Islet of Langerhans (tissue), 1 donor: ENCODE measurements around the gene S100P.
A peak's percentile ranks its signal among the peaks of the same experiment; 100 is the strongest.
"Not testable (repeated sequence)": the region's sequence is repeated elsewhere in the genome, so short reads cannot be mapped to it uniquely, and the experiment has no call there.

Experiments used
- FAIRE-seq: peaks from one replicate; lab custom pipeline; 2011; peaks lifted over from hg19 to GRCh38; lab: Jason Lieb, UNC

S100P gene

DNA sequence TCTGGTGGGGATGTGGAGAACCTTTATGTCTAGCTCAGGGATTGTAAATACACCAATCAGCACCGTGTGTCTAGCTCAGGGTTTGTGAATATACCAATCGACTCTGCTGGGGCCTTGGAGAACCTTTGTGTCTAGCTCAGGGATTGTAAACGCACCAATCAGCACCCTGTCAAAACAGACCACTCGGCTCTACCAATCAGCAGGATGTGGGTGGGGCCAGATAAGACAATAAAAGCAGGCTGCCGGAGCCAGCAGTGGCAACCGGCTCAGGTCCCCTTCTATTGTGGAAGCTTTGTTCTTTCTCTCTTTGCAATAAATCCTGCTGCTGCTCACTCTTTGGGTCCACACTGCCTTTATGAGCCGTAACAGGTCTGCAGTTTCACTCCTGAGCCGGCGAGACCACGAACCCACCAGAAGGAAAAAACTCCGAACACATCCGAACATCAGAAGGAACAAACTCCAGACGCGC lies 20.5 kb upstream of the S100P start:
- not testable (repeated sequence) for FAIRE-seq

DNA sequence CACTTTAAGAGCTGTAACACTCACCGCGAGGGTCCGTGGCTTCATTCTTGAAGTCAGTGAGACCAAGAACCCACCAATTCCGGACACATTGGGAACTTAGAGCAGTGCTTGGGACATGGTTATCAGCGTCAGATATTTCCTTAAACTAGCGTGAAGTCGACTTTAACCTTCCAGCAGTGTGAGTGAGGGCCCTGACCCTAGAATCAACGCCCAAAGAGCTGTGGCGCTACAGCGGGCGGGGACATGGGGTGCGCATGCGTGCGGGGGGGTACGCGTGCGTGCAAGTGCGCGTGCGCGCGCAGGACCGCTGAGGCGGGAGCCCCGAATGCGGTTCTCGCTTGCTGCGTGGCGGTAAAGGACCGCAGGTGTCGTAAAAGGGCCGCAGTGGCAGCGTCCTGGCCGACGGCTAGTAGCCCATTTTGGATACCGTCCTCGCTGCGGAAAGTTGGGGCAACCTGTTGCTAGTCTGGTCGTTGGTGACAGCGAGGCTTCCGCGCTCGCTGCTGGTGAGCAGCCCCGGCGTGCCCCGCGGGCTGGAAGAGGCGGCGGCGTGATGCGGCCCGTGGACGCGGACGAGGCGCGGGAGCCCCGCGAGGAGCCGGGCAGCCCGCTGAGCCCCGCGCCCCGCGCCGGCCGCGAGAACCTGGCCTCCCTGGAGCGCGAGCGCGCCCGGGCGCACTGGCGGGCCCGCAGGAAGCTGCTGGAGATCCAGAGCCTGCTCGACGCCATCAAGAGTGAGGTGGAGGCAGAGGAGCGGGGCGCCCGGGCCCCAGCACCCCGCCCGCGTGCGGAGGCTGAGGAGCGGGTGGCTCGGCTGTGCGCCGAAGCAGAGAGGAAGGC lies 19.8 kb upstream of the S100P start:
- peak; percentile 30 for FAIRE-seq

DNA sequence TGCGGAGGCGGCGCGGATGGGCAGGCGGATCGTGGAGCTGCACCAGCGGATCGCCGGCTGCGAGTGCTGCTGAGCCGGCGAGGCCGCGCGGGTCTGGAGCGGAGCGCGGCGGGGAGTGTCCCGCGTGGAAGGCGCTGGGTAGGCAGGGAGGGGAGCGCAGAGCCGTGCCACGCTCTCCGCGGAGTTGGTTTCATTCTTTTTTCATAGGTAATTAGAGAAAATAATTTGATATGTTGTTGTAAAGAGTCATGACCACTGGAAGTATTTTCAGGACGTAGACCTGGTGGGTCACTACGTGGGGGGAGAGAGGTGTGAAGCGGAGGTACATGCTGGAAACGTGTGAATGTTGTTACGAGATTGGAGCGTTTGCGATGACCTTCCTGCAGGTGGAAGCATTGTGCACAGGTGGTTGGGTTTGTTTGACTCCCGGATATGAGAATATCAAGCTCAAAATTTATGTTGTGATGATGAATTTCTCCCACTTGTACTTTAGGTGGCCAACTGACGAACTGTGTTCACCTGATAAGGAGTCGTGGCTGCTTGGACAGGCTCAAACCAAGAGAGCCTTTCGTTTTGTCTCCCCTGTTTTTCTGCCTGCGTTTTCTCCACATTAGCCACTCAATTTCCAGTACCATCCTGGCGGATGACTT lies 19.1 kb upstream of the S100P start:
- peak; percentile 91 for FAIRE-seq

- no peak for FAIRE-seq
These were observed 16.7 kb upstream of the S100P start for GRCh38 chr4:6676722-6677558.

DNA sequence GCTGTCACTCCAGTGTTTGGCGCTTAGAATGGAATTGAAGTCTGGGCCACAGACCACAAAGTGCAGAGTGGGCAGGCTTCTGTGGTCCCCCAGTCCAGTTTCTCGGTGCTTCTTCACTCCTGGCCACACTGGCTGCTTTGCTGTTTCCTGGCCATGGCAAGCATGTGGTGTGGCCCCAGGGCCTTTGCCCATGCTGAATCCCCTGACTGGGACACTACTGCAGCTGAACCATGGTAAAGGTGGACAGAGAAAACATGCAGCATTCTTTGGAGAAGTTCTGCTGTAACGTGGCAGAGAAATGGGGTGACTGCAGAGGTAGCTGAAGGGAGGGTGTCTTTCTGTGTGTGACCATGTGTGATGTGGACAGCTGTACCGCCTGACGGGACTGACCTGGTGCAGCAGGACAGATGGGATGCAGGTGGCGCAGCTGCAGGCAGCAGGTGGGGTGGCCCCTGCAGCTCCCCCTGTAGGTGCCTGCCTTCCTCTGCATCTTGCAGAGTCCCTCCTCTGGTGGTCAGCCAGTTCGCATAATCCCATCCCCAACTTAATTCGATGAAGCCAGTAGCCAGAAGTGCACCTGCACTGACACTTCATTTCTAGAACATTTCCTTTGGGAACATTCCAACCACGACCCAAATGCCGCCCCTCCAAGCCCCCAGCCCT lies 13.2 kb upstream of the S100P start:
- no peak for FAIRE-seq

- no peak for FAIRE-seq
These were observed 12.5 kb upstream of the S100P start for GRCh38 chr4:6681191-6681590.

- FAIRE-seq = no peak
These were observed 10.7 kb upstream of the S100P start for GRCh38 chr4:6682862-6683590.

DNA sequence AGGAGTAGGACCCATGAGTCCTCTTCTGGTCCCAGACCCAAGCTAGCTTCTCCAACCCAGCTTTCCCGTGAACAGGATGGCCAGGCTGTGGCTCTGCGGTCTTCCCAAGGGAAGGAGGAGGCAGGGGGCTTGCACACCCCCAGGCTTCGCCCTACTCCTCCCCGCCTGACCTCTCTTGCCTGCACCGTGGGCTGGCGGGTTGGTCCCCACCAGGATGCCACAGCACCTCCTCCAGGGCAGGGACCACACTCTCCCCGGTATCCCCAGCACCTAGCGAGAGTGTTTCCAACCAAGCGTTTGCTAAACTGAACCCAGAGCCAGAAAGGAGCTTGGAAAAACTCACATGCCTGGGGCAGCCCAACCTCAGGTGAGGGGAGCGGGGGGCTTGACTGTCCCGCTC lies 9.0 kb upstream of the S100P start:
- FAIRE-seq = no peak

- no peak for FAIRE-seq
These were observed 7.4 kb upstream of the S100P start for GRCh38 chr4:6686104-6686787.

- FAIRE-seq = no peak
These were observed 5.5 kb upstream of the S100P start for GRCh38 chr4:6687947-6688878.

- FAIRE-seq = no peak
These were observed 4.7 kb upstream of the S100P start for GRCh38 chr4:6688879-6689505.

- no peak for FAIRE-seq
These were observed 4.1 kb upstream of the S100P start for GRCh38 chr4:6689506-6689960.

GRCh38 chr4:6692379-6692778 lies 1.3 kb upstream of the S100P start:
- FAIRE-seq = no peak

- no peak for FAIRE-seq
These were observed 872 bp upstream of the S100P start for GRCh38 chr4:6692806-6693205.

GRCh38 chr4:6694177-6694901 lies 661 bp downstream of the S100P start:
- FAIRE-seq = no peak

DNA sequence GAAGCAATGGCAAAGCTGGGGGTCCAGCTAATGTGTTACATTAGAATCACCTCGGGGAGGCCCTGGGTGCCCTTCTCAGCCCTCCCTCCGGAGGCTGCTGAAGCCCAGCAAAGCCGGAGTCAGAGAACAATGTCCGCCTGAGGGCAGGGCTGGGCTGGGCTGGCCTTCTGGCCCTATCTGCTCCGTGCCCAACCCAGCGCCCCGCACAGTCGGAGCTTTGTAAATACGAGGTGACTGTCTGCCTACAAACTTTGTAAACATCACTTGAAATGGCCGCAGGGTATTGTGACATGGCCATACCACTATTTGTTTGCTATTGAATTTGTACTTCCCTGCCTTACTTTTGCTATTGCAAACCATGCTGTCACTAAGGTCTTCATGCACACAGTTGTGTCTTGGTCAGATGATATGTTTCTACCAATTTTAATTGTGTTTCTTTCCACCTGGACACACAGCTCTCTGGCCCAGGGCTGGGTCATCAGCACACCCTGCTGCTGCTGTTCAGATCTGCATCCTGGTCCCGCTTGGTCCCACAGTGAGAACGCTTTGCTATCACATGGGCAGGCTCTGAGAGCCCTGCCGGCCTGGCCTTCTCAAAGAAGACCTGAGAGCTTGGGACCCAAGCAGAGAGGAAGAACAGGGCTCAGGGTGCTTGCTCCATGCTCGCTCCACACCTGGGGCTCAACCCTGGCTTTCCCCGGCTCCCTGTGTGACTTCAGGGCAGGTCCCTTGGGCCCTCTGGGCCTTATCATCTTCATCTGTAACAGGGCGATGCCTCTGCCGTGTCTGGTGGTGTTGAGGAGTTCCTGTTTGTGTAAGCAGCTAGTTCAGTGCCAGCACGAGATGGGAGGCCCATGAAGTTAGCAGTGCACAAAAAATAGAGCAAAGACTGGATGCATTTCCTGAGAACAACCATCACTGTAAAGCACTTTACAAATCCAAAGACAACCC lies 2.3 kb downstream of the S100P start:
- no peak for FAIRE-seq

GRCh38 chr4:6696611-6697010 lies 2.9 kb downstream of the S100P start:
- FAIRE-seq = no peak
